HG03342 (cell line): ENCODE measurements around the gene SLFN11.
"Not testable (repeated sequence)": the region's sequence is repeated elsewhere in the genome, so short reads cannot be mapped to it uniquely, and the experiment has no call there.

ENCODE experiments used
- ATAC-seq: cut with Tn5 transposase; IDR thresholded peaks from one replicate; pipeline ENCODE4 v1.9.1; 2021; ENCODE audit warnings: mild to moderate bottlenecking, moderate library complexity; ENCODE audit not compliant: unreplicated experiment

Gene SLFN11

GRCh38 chr17:35373534-35373983, at the start of gene SLFN11:
Gene SLFN11 (minus strand): TSS chr17:35373621. CDS start chr17:35363807, 9,814 bp downstream.
- peak; percentile 53 for ATAC-seq

GRCh38 chr17:35421069-35421468, 47.6 kb upstream of the SLFN11 start:
- ATAC-seq = not testable (repeated sequence)

- ATAC-seq = no peak
These were observed 43.2 kb upstream of the SLFN11 start for GRCh38 chr17:35416659-35417058.

GRCh38 chr17:35414707-35415106, 41.3 kb upstream of the SLFN11 start:
- not testable (repeated sequence) for ATAC-seq

GRCh38 chr17:35414247-35414646, 40.8 kb upstream of the SLFN11 start:
- no peak for ATAC-seq

GRCh38 chr17:35407531-35407930, 34.1 kb upstream of the SLFN11 start:
- no peak for ATAC-seq

- ATAC-seq = no peak
These were observed 33.1 kb upstream of the SLFN11 start for GRCh38 chr17:35406568-35406967.

- ATAC-seq = no peak
These were observed 30.9 kb upstream of the SLFN11 start for GRCh38 chr17:35404360-35404759.

GRCh38 chr17:35393783-35394182, 20.4 kb upstream of the SLFN11 start:
- not testable (repeated sequence) for ATAC-seq

- ATAC-seq = no peak
These were observed 17.2 kb upstream of the SLFN11 start for GRCh38 chr17:35390663-35391062.

GRCh38 chr17:35390156-35390555, 16.7 kb upstream of the SLFN11 start:
- ATAC-seq = no peak

- ATAC-seq = no peak
These were observed 14.1 kb upstream of the SLFN11 start for GRCh38 chr17:35387496-35387895.

GRCh38 chr17:35377706-35378105, 4.3 kb upstream of the SLFN11 start:
- ATAC-seq = no peak

- ATAC-seq = no peak
These were observed 3.6 kb upstream of the SLFN11 start for GRCh38 chr17:35377068-35377467.

GRCh38 chr17:35376245-35376644, 2.8 kb upstream of the SLFN11 start:
- no peak for ATAC-seq

- no peak for ATAC-seq
These were observed 1.4 kb upstream of the SLFN11 start for GRCh38 chr17:35374766-35375344.

- no peak for ATAC-seq
These were observed 754 bp upstream of the SLFN11 start for GRCh38 chr17:35373984-35374765.

- peak; percentile 27 for ATAC-seq
These were observed 431 bp downstream of the SLFN11 start for GRCh38 chr17:35372846-35373533.

GRCh38 chr17:35371934-35372333, 1.5 kb downstream of the SLFN11 start:
- ATAC-seq = no peak

GRCh38 chr17:35368081-35368830, 5.2 kb downstream of the SLFN11 start:
- ATAC-seq = peak; percentile 98

GRCh38 chr17:35361027-35361426, 12.4 kb downstream of the SLFN11 start:
- no peak for ATAC-seq
